ENCODE data around the gene CDH3.

The CDH3 gene

GRCh38 chr16:68652659-68653058 is 7.5 kb downstream of the CDH3 start:
- no peak for DNase-seq (ENCODE audit: low read depth)

GRCh38 chr16:68655806-68656205 is 10.7 kb downstream of the CDH3 start:
- DNase-seq (ENCODE audit: low read depth): no peak

GRCh38 chr16:68656751-68657150 is 11.6 kb downstream of the CDH3 start:
- no peak for DNase-seq (ENCODE audit: low read depth)

GRCh38 chr16:68658341-68658973 is 13.3 kb downstream of the CDH3 start:
- no peak for DNase-seq (ENCODE audit: low read depth)

- DNase-seq (ENCODE audit: low read depth): no peak
These were observed 13.9 kb downstream of the CDH3 start for GRCh38 chr16:68658974-68659360.

GRCh38 chr16:68659412-68660358 is 14.6 kb downstream of the CDH3 start:
- no peak for DNase-seq (ENCODE audit: low read depth)

- no peak for DNase-seq (ENCODE audit: low read depth)
These were observed 15.3 kb downstream of the CDH3 start for GRCh38 chr16:68660359-68660795.

GRCh38 chr16:68662035-68662434 is 16.9 kb downstream of the CDH3 start:
- no peak for DNase-seq (ENCODE audit: low read depth)

GRCh38 chr16:68664297-68664696 is 19.2 kb downstream of the CDH3 start:
- no peak for DNase-seq (ENCODE audit: low read depth)

GRCh38 chr16:68665501-68665900 is 20.4 kb downstream of the CDH3 start:
- DNase-seq (ENCODE audit: low read depth): no peak

GRCh38 chr16:68668266-68668665 is 23.2 kb downstream of the CDH3 start:
- DNase-seq (ENCODE audit: low read depth): no peak

GRCh38 chr16:68676113-68676860 is 31.2 kb downstream of the CDH3 start:
- DNase-seq (ENCODE audit: low read depth): no peak

GRCh38 chr16:68681038-68681437 is 35.9 kb downstream of the CDH3 start:
- no peak for DNase-seq (ENCODE audit: low read depth)

GRCh38 chr16:68685685-68686478 is 40.8 kb downstream of the CDH3 start:
- no peak for DNase-seq (ENCODE audit: low read depth)

GRCh38 chr16:68686905-68687304 is 41.8 kb downstream of the CDH3 start:
- no peak for DNase-seq (ENCODE audit: low read depth)

- no peak for DNase-seq (ENCODE audit: low read depth)
These were observed 44.8 kb downstream of the CDH3 start for GRCh38 chr16:68689921-68690320.

GRCh38 chr16:68695575-68695974 is 50.5 kb downstream of the CDH3 start:
- DNase-seq (ENCODE audit: low read depth): no peak

- DNase-seq (ENCODE audit: low read depth): no peak
These were observed 51.4 kb downstream of the CDH3 start for GRCh38 chr16:68696514-68696913.

GRCh38 chr16:68698091-68698490 is 53.0 kb downstream of the CDH3 start:
- no peak for DNase-seq (ENCODE audit: low read depth)

GRCh38 chr16:68700120-68700519 is 55.0 kb downstream of the CDH3 start:
- DNase-seq (ENCODE audit: low read depth): no peak

GRCh38 chr16:68700831-68701230 is 55.7 kb downstream of the CDH3 start:
- DNase-seq (ENCODE audit: low read depth): no peak

Measured in stimulated activated CD8-positive, alpha-beta memory T cell treated with anti-CD3 and anti-CD28 coated beads, Interleukin-15, amount 100 ng/mL, for 1 hour (primary cell).